GM12892 (cell line): ENCODE measurements around the gene PVR.
"Not testable (repeated sequence)": the region's sequence is repeated elsewhere in the genome, so short reads cannot be mapped to it uniquely, and the experiment has no call there.

Experiments
- DNase-seq: peaks from one replicate; pipeline ENCODE4 v3.0.0; 2011; ENCODE audit not compliant: insufficient read length
- FAIRE-seq: peaks from 2 replicates; lab custom pipeline; 2011; peaks lifted over from hg19 to GRCh38; lab: Jason Lieb, UNC
- POLR2A ChIP-seq: IDR thresholded peaks from 2 replicates; pipeline ENCODE4 v1.6.1; 2011; ENCODE audit warnings: low read depth, low read length, control low read depth
- POLR2AphosphoS5 ChIP-seq: IDR thresholded peaks from 2 replicates; pipeline ENCODE4 v1.6.1; 2011; ENCODE audit warnings: low read depth, low read length, control low read depth
- TAF1 ChIP-seq: IDR thresholded peaks from 2 replicates; pipeline ENCODE4 v1.6.1; 2011; ENCODE audit warnings: low read depth, mild to moderate bottlenecking, control low read depth, low read length, borderline replicate concordance

The PVR gene

DNA sequence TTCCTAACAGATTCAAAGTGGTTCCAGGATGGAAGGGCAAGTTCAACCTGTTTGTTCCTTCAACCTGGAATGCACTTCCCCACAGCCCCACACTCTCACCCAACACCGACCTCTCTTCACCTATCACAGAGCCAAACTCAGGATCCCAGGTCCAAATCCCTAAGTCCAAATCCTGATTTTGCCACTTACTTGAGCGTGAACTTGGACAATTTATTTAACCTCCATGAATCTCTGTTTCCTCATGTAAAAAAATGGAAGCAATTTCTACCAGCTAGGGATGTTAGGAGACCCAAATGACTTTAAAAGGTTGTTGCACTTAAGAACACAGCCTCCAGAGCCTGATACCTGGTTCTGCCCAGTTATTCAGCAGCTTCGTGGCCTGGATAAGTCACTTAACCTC lies 35.8 kb upstream of the PVR start:
- FAIRE-seq (no peak), DNase-seq (no peak)
- no peak for TF ChIP-seq POLR2AphosphoS5
- no peak for TF ChIP-seq TAF1
- no peak for TF ChIP-seq POLR2A

GRCh38 chr19:44608391-44608821 lies 35.3 kb upstream of the PVR start:
- FAIRE-seq = no peak
- TF ChIP-seq POLR2AphosphoS5 = no peak
- no peak for TF ChIP-seq POLR2A
- TF ChIP-seq TAF1 = no peak
- DNase-seq = no peak

DNA sequence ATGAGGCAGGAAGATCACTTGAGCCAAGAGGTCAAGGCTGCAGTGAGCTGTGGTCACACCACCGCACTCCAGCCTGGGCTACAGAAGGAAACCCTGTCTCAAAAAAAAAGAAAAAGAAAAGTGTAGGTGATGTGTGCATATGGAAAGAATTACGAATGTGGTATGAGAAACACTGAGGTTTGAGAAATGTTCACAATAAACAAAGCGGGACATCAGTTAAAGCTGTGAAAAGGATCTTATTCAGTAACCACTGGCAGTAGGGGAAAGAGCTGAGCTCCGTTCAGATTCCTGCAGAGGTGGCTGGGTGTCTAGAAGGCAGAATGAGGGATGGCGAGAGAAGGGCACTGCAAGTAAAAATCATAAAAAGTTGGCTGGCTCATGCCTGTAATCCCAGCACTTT lies 34.5 kb upstream of the PVR start:
- FAIRE-seq (no peak), DNase-seq (no peak)
- no peak for TF ChIP-seq POLR2A
- TF ChIP-seq TAF1 = no peak
- no peak for TF ChIP-seq POLR2AphosphoS5

DNA sequence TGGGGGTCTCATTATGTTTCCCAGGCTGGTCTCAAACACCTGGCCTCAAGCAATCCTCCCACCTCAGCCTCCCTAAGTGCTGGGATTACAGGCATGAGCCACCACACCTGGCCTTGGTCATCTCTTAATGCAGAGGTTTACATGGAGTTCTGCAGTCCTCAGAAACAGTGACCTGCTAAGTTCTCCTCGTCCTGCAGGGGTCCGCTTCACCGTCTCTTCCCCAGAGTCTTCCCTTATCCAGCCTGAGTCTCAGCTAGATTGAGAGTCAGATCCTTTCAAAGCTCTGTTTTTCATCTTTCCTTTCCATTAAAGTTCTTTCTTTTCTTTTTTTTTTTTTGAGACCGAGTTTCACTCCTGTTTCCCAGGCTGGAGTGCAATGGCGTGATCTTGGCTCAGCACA lies 33.2 kb upstream of the PVR start:
- DNase-seq, FAIRE-seq: not testable (repeated sequence)

DNA sequence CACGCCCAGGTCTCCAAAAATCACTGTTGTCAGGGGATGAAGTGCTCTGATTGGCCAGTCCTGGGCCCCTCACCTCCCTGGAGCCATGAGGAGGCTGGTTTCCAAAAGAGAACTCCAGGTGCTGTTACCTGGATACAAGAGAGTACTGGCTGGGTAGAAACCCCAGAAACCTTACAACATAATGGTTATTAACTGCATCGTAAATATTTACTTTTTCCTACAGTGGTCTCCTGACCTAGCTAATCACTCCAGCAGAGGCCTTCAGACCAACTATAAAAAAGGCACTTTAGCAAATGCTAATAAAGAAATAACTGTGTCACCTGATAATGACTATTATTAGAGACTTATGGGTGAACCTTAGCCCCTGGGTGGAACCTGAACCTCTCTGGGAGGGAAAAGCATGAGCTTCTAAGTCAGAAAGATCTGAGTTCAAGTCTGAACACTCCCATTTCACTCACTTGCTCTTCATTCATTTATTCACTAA lies 31.9 kb upstream of the PVR start:
- DNase-seq = no peak
- no peak for TF ChIP-seq TAF1
- no peak for TF ChIP-seq POLR2AphosphoS5
- TF ChIP-seq POLR2A = no peak
- no peak for FAIRE-seq

DNA sequence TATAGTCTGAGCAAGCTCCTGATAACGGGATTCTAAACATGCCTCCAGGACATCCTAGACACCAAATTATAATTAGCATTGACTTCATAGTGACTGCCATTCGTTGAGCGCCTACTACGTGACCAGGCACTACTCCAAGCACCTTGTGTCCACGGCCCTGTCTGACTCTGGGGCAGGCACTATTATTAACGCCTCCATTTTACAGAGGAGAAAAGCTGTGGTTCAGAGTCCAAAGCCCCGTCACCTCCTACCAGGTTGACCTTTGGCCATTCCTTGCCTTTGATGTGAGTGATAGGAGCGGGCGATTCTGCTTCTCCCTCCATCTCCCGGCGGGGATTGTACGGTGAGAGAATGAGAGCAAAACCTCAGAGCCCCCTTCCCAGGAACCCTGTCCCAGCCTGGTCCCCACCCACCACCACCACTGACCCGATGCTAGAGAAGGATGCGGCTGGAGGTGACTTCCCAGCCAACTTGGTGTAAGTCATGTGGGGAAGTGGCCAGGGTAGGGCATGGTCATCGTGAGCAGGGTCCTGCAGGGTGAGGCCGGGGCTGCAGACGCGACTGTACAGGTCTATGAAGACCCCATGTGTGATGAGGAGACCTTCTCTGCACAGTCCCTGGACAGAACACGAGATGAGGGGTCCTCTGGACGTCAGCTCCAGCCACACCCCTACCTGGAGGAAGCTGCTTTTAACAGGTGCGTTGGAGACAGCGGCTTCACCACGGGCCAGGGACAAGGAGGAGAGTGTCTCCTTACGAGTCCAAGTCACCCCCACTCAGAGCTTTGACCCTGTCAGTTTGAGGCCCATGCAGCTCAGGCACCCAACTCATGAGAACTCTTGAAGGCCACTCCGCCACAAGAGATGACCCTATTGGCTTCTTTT lies 30.2 kb upstream of the PVR start, which contains the start of gene IGSF23:
Gene IGSF23, plus strand, starts transcription at position 269 of the 884 bp plus-strand sequence. Its CDS starts 83 bp downstream, at position 352.
- no peak for FAIRE-seq
- TF ChIP-seq POLR2AphosphoS5 (no peak), TAF1 (no peak), POLR2A (no peak)
- no peak for DNase-seq

DNA sequence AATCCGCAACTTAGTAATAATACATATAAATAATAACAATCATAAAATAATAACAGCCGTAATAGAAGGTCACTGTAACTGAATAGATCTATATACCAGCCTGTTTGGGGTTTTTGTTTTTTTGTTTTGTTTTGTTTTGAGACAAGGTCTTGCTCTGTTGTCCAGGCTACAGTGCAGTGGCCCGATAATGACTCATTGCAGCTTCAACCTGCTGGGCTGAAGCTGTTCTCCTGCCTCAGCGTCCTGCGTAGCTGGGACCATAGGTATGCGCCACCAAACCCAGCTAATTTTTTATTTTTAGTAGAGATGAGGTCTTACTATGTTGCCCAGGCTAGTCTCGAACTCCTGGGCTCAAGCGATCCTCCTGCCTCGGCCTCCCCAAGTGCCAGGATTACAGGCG lies 29.4 kb upstream of the PVR start:
- FAIRE-seq (no peak), DNase-seq (no peak)
- TF ChIP-seq TAF1 = no peak
- no peak for TF ChIP-seq POLR2AphosphoS5
- TF ChIP-seq POLR2A = no peak

GRCh38 chr19:44615863-44616247 lies 27.9 kb upstream of the PVR start:
- FAIRE-seq (no peak), DNase-seq (no peak)
- no peak for TF ChIP-seq POLR2AphosphoS5

- no peak for TF ChIP-seq POLR2AphosphoS5
- TF ChIP-seq TAF1 = no peak
- no peak for TF ChIP-seq POLR2A
- DNase-seq (no peak), FAIRE-seq (no peak)
These were observed 26.4 kb upstream of the PVR start for GRCh38 chr19:44617110-44617880.

DNA sequence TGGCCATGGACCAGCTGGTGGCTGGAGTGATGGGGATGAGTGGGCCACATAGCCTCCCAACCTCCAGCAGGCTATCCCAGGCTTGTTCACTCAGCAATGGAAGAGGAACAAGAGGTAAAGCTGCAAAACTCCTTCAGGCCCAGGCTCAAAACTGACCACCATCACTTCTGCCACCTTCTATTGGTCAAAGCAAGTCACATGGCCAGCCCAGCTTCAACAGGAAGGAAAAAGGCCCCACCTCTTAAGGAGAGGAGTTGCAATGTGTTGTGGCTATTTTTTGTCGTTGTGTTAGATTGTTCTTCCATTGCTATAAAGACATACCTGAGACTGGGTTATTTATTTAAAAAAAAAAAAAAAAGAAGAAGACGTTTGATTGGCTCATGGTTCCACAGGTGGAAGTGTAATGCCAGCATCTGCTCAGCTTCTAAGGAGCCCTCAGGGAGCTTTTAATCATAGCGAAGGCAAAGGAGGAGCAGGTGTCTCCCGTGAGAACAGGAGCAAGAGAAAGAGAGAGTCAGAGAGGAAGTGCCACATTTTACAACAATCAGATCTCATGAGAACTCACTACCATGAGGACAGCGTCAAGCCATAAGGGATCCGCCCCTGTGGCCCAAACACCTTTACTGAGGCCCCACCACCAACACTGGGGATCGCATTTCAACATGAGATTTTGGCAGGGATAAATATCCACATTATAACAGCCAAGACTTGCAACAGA lies 24.9 kb upstream of the PVR start:
- no peak for DNase-seq
- FAIRE-seq = no peak

GRCh38 chr19:44620667-44621066 lies 23.0 kb upstream of the PVR start:
- no peak for TF ChIP-seq POLR2AphosphoS5
- TF ChIP-seq TAF1 = no peak
- no peak for TF ChIP-seq POLR2A
- DNase-seq (no peak), FAIRE-seq (no peak)

More for the DNA sequence above, 24.9 kb upstream of the PVR start:
- TF ChIP-seq POLR2A (no peak), TAF1 (no peak), POLR2AphosphoS5 (no peak)

DNA sequence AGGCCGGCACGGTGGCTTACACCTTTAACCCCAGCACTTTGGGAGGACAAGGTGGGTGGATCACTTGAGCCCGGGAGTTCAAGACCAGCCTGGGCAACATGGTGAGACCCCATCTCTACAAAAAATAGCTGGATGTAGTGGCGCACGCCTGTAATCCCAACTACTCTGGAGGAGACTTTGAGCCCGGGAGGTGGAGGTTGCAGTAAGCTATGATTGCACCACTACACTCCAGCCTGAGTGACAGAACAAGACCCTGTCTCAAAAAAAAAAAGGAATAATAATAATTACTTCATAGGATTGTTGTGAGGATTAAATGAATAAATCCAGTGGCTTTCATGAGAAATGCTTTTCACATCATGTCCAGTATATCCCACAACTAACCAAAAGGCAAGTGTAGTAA lies 22.3 kb upstream of the PVR start:
- FAIRE-seq (no peak), DNase-seq (no peak)
- TF ChIP-seq POLR2A (no peak), TAF1 (no peak), POLR2AphosphoS5 (no peak)
